ENCODE data around the gene FOXK1.
"Not testable (repeated sequence)": the region's sequence is repeated elsewhere in the genome, so short reads cannot be mapped to it uniquely, and the experiment has no call there.

Gene FOXK1

DNA sequence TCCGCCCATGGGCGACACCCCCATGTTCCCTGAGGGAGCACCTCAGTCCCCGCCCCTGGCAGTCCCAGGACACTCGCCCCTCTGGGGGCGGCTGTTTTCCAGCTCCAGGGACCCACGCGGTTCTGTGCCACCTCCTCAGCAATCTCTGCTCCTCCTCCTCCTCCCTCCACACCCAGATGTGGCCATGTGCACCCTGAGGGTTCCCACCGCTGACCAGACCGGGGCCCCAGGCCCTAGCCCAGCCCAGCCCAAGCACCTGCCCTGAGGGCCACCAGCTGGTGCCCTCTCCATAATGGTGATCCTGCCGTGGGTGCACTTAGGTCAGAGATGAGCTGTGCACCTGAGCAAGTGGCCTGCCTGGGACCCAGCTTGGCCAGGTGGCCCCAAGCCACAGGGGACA lies 118.4 kb downstream of the FOXK1 start:
- TF ChIP-seq, protein P1, sequence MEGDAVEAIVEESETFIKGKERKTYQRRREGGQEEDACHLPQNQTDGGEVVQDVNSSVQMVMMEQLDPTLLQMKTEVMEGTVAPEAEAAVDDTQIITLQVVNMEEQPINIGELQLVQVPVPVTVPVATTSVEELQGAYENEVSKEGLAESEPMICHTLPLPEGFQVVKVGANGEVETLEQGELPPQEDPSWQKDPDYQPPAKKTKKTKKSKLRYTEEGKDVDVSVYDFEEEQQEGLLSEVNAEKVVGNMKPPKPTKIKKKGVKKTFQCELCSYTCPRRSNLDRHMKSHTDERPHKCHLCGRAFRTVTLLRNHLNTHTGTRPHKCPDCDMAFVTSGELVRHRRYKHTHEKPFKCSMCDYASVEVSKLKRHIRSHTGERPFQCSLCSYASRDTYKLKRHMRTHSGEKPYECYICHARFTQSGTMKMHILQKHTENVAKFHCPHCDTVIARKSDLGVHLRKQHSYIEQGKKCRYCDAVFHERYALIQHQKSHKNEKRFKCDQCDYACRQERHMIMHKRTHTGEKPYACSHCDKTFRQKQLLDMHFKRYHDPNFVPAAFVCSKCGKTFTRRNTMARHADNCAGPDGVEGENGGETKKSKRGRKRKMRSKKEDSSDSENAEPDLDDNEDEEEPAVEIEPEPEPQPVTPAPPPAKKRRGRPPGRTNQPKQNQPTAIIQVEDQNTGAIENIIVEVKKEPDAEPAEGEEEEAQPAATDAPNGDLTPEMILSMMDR (IDR thresholded peaks at IDR 0.05): no peak
- Histone ChIP-seq H3K4me3 (ENCODE audit: low read depth, low read length) (no peak overlapping the region), H3K4me1 (no peaks in the 10 kb centered on the region), H3K9ac (no peak overlapping the region), H3K27me3 (ENCODE audit: control insufficient read depth, insufficient read depth, low read length) (no peaks in the 10 kb centered on the region), H3K9me3 (ENCODE audit: control insufficient read depth, low read length) (no peaks in the 10 kb centered on the region), H3K36me3 (ENCODE audit: control insufficient read depth, insufficient read depth, low read length) (no peaks in the 10 kb centered on the region), H2AFZ (no peak overlapping the region), H3K27ac (no peak overlapping the region), H3K4me2 (ENCODE audit: low read length) (no peak overlapping the region), H3K79me2 (no peaks in the 10 kb centered on the region)

DNA sequence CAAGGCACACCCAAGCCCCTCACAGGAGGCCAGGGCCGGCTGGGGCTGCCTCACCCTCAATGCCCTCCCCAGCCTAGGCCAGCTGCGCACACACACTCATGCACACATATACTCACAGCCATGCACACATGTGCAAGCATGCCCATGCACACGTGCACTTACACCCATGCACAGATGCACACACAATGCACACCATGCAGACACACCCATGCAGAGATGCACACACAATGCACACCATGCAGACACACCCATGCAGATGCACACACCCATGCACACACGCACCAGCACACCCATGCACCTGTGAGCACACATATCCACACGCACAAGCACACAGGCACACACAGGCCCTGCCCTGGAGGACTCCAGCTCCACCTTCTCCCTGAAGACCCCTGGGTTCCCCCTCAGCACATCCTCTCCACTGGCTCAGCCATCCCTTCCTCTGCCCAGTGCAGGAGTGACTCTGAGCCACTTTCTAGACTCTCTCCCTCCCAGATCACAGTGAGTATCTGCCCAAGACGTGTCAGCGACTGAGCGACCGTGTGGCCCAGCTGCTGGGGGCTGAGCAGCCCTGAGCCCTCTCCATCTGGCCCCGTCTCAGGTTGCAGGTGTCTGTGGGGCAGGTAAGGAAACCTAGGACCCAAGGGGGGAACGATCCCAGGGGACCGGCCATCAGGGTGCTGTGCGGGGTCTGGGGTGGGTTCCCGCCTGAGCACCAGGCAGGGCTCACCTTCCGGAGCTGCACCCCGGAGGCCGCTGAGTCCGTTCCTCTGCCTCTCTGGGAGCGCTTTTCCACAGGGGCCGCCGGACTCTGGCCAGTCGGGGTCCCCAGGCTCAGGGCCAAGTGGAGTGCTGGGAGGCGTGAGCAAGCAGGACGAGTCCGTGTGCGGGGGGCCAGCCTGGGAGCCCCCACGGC lies 119.1 kb downstream of the FOXK1 start:
- no peak overlapping the region for H3K4me3 ChIP-seq (ENCODE audit: low read depth, low read length)
- H3K4me2 ChIP-seq (ENCODE audit: low read length): no peak overlapping the region
- TF ChIP-seq, protein P1 (IDR thresholded peaks at IDR 0.05): no peak
- H3K79me2 ChIP-seq: no peaks in the 10 kb centered on the region
- H3K9ac ChIP-seq: no peak overlapping the region
- no peak overlapping the region for H2AFZ ChIP-seq
- H3K27ac ChIP-seq: no peak overlapping the region
- H3K36me3 ChIP-seq (ENCODE audit: control insufficient read depth, insufficient read depth, low read length): no peaks in the 10 kb centered on the region
- no peaks in the 10 kb centered on the region for H3K4me1 ChIP-seq
- H3K27me3 ChIP-seq (ENCODE audit: control insufficient read depth, insufficient read depth, low read length): no peaks in the 10 kb centered on the region
- no peaks in the 10 kb centered on the region for H3K9me3 ChIP-seq (ENCODE audit: control insufficient read depth, low read length)

DNA sequence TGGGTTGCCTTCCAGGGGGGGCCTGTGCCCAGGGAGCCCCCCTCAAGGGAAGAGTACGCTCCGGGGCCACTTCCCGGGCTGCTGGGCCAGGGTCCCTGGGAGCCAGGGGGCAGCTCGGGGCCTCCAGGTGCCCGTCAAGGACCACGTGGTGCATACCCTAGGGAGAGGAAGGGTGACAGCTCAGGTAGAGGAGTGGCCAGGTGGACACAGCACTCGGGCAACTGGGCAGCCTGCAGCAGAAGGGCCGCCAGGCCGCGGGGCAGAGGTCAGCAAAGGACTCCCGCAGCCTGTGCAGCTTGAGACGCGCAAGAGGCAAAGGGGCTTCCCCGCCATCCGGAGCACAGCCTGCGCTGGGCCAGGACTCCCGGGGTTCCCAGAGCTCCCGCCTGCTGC lies 119.7 kb downstream of the FOXK1 start:
- Histone ChIP-seq H3K9ac (no peak overlapping the region), H3K27ac (no peak overlapping the region), H3K27me3 (ENCODE audit: control insufficient read depth, insufficient read depth, low read length) (no peaks in the 10 kb centered on the region), H3K36me3 (ENCODE audit: control insufficient read depth, insufficient read depth, low read length) (no peaks in the 10 kb centered on the region), H3K79me2 (no peaks in the 10 kb centered on the region), H3K4me3 (ENCODE audit: low read depth, low read length) (no peak overlapping the region), H3K4me1 (no peaks in the 10 kb centered on the region), H2AFZ (no peak overlapping the region), H3K9me3 (ENCODE audit: control insufficient read depth, low read length) (no peaks in the 10 kb centered on the region), H3K4me2 (ENCODE audit: low read length) (no peak overlapping the region)
- TF ChIP-seq, protein P1 (IDR thresholded peaks at IDR 0.05): no peak

- H3K27ac ChIP-seq; H3K4me3 ChIP-seq (ENCODE audit: low read depth, low read length); H3K79me2 ChIP-seq: not testable (repeated sequence)
These were observed 120.5 kb downstream of the FOXK1 start for GRCh38 chr7:4802577-4802976.

GRCh38 chr7:4803397-4804241 lies 121.5 kb downstream of the FOXK1 start:
- Histone ChIP-seq H2AFZ (no peak overlapping the region), H3K4me1 (no peaks in the 10 kb centered on the region), H3K36me3 (ENCODE audit: control insufficient read depth, insufficient read depth, low read length) (no peaks in the 10 kb centered on the region), H3K9me3 (ENCODE audit: control insufficient read depth, low read length) (no peaks in the 10 kb centered on the region), H3K9ac (no peak overlapping the region), H3K27ac (no peak overlapping the region), H3K4me3 (ENCODE audit: low read depth, low read length) (no peak overlapping the region), H3K27me3 (ENCODE audit: control insufficient read depth, insufficient read depth, low read length) (no peaks in the 10 kb centered on the region), H3K79me2 (no peaks in the 10 kb centered on the region), H3K4me2 (ENCODE audit: low read length) (no peak overlapping the region)
- TF ChIP-seq, protein P1 (IDR thresholded peaks at IDR 0.05): no peak

More at GRCh38 chr7:4802577-4802976, 120.5 kb downstream of the FOXK1 start:
- H2AFZ ChIP-seq; H3K4me1 ChIP-seq; H3K27me3 ChIP-seq (ENCODE audit: control insufficient read depth, insufficient read depth, low read length); H3K4me2 ChIP-seq (ENCODE audit: low read length); H3K9ac ChIP-seq; H3K9me3 ChIP-seq (ENCODE audit: control insufficient read depth, low read length); H3K36me3 ChIP-seq (ENCODE audit: control insufficient read depth, insufficient read depth, low read length): not testable (repeated sequence)

Data from parathyroid adenoma (tissue), 2 donors.